ENCODE data around the gene PUSL1.

Gene PUSL1

DNA sequence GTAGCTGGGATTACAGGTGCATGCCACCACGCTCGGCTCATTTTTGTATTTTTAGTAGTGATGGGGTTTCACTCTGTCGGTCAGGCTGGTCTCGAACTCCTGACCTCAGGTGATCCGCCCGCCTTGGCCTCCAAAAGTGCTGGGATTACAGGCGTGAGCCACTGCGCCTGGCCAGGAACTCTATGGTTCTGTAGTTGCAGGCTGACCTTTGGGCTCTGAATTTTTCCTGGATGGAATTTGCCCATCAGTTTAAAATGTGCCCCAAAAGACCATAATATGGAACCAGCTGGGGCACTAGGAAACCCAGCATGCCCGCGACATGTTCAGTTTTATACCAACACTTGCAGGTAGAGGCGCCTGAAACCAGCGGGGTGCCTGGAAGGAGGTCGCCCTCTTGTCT lies 29.8 kb upstream of the PUSL1 start:
- no peaks in the 10 kb centered on the region for H3K27me3 ChIP-seq (ENCODE audit: control insufficient read depth in 2 of 2, insufficient read depth in 2 of 2, low read length in 2 of 2)
- H3K4me3 ChIP-seq (ENCODE audit: low read length in 2 of 2) = no peak overlapping the region
- no peak overlapping the region for H3K27ac ChIP-seq (ENCODE audit: low read depth in 2 of 2, low read length in 2 of 2)

GRCh38 chr1:1279028-1279427 lies 29.4 kb upstream of the PUSL1 start:
- H3K9ac ChIP-seq (ENCODE audit: low read depth in 1 of 2, low read length in 2 of 2) = no peak overlapping the region
- H3K27ac ChIP-seq (ENCODE audit: low read depth in 2 of 2, low read length in 2 of 2) = no peak overlapping the region

More for the DNA sequence above, 29.8 kb upstream of the PUSL1 start:
- H3K4me1 ChIP-seq (ENCODE audit: control insufficient read depth in 2 of 2, insufficient read depth in 2 of 2, low read length in 2 of 2) = peaks cover 15 to 20% of the 10 kb centered on the region in 2 donors
- no peak overlapping the region for H3K9ac ChIP-seq (ENCODE audit: low read depth in 1 of 2, low read length in 2 of 2)
- no peaks in the 10 kb centered on the region for H3K9me3 ChIP-seq (ENCODE audit: control insufficient read depth in 2 of 2, low read length in 2 of 2)
- no peaks in the 10 kb centered on the region for H3K36me3 ChIP-seq (ENCODE audit: control insufficient read depth in 2 of 2, insufficient read depth in 2 of 2, low read length in 2 of 2)

DNA sequence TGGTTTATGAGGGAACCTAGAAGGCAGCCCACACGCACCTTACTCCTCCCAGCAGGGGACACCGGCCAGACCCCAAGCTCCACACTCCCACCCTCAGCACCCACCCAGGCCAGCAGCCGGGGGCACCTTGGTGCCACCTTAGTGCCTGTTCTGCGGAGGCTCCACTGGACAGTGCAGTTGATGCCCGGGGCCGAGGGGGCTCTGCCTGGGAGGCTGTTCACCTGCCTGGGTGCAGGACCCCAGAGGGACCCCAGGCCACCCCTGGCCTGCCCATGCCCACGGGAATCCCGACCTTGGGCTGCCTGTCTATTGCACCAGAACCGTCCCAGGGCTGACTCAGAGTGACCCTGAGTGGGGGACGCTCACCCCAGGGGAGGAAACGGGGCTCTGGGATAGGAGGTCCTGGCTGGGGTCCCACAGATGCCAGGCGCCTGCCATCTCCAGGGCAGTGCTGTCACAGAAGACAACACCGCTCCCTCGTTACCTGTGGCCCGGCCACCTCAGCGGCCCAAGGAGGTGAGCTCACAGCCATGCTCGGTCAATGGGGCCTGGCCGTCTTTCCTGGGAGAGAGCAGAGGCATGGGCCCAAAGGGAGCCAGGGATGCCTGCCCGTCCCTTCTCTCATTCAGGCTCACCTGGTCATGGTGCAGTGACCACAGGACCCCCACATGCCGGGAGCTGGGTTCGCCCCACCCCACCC lies 27.5 kb upstream of the PUSL1 start:
- Histone ChIP-seq H3K9me3 (ENCODE audit: control insufficient read depth in 2 of 2, low read length in 2 of 2) (no peaks in the 10 kb centered on the region), H3K27ac (ENCODE audit: low read depth in 2 of 2, low read length in 2 of 2) (peak overlapping the region; percentile 48 to 77), H3K4me1 (ENCODE audit: control insufficient read depth in 2 of 2, insufficient read depth in 2 of 2, low read length in 2 of 2) (peaks cover 16 to 21% of the 10 kb centered on the region in 2 donors), H3K27me3 (ENCODE audit: control insufficient read depth in 2 of 2, insufficient read depth in 2 of 2, low read length in 2 of 2) (peaks cover 0 to 5% of the 10 kb centered on the region in 2 donors), H3K36me3 (ENCODE audit: control insufficient read depth in 2 of 2, insufficient read depth in 2 of 2, low read length in 2 of 2) (no peaks in the 10 kb centered on the region), H3K4me3 (ENCODE audit: low read length in 2 of 2) (no peak overlapping the region), H3K9ac (ENCODE audit: low read depth in 1 of 2, low read length in 2 of 2) (no peak overlapping the region)

More at GRCh38 chr1:1279028-1279427, 29.4 kb upstream of the PUSL1 start:
- Histone ChIP-seq H3K27me3 (ENCODE audit: control insufficient read depth in 2 of 2, insufficient read depth in 2 of 2, low read length in 2 of 2) (no peaks in the 10 kb centered on the region), H3K4me1 (ENCODE audit: control insufficient read depth in 2 of 2, insufficient read depth in 2 of 2, low read length in 2 of 2) (peaks cover 16 to 20% of the 10 kb centered on the region in 2 donors), H3K36me3 (ENCODE audit: control insufficient read depth in 2 of 2, insufficient read depth in 2 of 2, low read length in 2 of 2) (no peaks in the 10 kb centered on the region), H3K9me3 (ENCODE audit: control insufficient read depth in 2 of 2, low read length in 2 of 2) (no peaks in the 10 kb centered on the region), H3K4me3 (ENCODE audit: low read length in 2 of 2) (no peak overlapping the region)

DNA sequence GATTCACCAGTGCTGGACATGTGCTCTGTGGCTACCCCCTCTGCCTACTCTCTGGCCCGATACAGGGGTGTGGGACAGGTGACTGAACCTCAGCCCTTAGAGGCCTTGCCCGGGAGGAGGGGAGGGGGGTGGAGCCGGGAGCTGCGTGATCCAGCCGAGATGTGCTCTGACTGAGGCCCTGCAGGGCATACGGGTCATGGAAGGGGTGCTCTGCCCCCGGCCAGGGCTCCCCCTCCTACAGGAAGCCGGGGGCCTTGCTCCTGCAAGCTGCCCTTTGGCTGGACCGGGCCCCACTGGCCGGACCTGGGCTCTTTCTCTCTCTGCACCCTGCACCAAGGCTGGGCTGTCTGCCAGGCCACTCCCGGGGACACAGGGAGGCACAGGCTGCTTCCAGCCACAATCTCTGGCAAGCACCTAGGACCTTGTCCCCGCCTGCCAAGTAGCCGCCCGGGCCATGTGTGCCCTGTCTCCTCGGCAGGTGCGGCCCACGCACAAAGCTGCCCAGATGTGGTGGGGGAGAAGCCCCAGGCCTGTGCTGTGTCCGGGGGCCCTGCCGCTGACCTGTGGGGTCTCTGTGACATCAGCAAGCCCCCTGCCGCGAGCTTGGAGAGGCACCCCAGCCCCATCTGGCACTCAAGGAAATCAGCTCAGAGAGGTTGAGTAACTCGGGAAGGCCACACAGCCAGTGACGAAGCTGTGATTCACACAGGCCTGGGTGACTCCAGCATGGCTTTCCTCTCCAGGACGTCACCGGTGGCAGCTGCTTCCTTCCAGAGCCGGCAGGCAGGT lies 26.7 kb upstream of the PUSL1 start:
- H3K9ac ChIP-seq (ENCODE audit: low read depth in 1 of 2, low read length in 2 of 2) = peak overlapping the region in 1 of 2 donors; percentile 57
- H3K36me3 ChIP-seq (ENCODE audit: control insufficient read depth in 2 of 2, insufficient read depth in 2 of 2, low read length in 2 of 2) = no peaks in the 10 kb centered on the region
- peak overlapping the region; percentile 48 to 77 for H3K27ac ChIP-seq (ENCODE audit: low read depth in 2 of 2, low read length in 2 of 2)
- no peak overlapping the region for H3K4me3 ChIP-seq (ENCODE audit: low read length in 2 of 2)
- H3K27me3 ChIP-seq (ENCODE audit: control insufficient read depth in 2 of 2, insufficient read depth in 2 of 2, low read length in 2 of 2) = peaks cover under 1 to 13% of the 10 kb centered on the region in 2 donors
- peaks cover 16 to 21% of the 10 kb centered on the region in 2 donors for H3K4me1 ChIP-seq (ENCODE audit: control insufficient read depth in 2 of 2, insufficient read depth in 2 of 2, low read length in 2 of 2)
- no peaks in the 10 kb centered on the region for H3K9me3 ChIP-seq (ENCODE audit: control insufficient read depth in 2 of 2, low read length in 2 of 2)

DNA sequence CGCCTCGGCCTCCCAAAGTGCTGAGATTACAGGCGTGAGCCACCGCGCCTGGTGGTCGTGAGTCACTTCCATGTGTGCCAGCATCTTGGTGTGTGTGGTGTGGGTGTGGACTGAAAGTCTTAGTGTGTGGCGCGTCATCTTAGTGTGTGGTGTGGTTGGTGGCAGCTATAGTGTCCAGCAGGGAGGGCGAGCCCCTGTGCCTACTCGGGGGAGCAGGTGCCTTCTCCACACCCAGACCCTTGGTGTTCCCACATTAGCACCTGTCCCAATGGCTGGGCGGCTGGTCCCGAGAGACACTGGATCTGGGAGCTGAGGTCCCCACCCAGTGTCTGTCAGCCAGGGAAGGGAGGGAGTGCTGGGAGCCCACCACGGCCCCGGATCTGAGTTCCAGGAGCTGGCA lies 25.4 kb upstream of the PUSL1 start:
- no peaks in the 10 kb centered on the region for H3K9me3 ChIP-seq (ENCODE audit: control insufficient read depth in 2 of 2, low read length in 2 of 2)
- no peak overlapping the region for H3K9ac ChIP-seq (ENCODE audit: low read depth in 1 of 2, low read length in 2 of 2)
- H3K4me3 ChIP-seq (ENCODE audit: low read length in 2 of 2) = no peak overlapping the region
- peaks cover 4 to 24% of the 10 kb centered on the region in 2 donors for H3K27me3 ChIP-seq (ENCODE audit: control insufficient read depth in 2 of 2, insufficient read depth in 2 of 2, low read length in 2 of 2)
- H3K4me1 ChIP-seq (ENCODE audit: control insufficient read depth in 2 of 2, insufficient read depth in 2 of 2, low read length in 2 of 2) = peaks cover 16 to 21% of the 10 kb centered on the region in 2 donors
- H3K36me3 ChIP-seq (ENCODE audit: control insufficient read depth in 2 of 2, insufficient read depth in 2 of 2, low read length in 2 of 2) = no peaks in the 10 kb centered on the region
- H3K27ac ChIP-seq (ENCODE audit: low read depth in 2 of 2, low read length in 2 of 2) = no peak overlapping the region

DNA sequence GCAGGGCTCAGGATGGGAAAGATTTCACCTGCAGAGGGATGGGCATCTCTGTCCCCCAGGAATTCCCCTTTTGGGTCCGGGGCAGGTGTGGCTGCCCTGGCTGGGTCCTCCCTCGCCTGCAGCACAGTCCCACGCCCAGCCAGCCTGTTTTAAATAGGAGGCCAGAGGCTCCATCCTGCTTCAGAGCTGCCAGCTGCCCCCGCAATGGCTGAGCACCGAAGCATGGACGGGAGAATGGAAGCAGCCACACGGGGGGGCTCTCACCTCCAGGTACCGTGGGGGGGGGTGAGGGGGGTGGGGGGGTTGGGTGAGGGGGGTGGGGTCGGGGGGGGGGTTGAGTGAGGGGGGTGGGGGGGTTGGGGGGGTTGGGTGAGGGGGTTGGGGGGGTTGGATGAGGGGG lies 24.6 kb upstream of the PUSL1 start:
- H3K9me3 ChIP-seq (ENCODE audit: control insufficient read depth in 2 of 2, low read length in 2 of 2) = no peaks in the 10 kb centered on the region
- H3K36me3 ChIP-seq (ENCODE audit: control insufficient read depth in 2 of 2, insufficient read depth in 2 of 2, low read length in 2 of 2) = no peaks in the 10 kb centered on the region
- no peak overlapping the region for H3K4me3 ChIP-seq (ENCODE audit: low read length in 2 of 2)
- no peak overlapping the region for H3K9ac ChIP-seq (ENCODE audit: low read depth in 1 of 2, low read length in 2 of 2)
- no peak overlapping the region for H3K27ac ChIP-seq (ENCODE audit: low read depth in 2 of 2, low read length in 2 of 2)
- H3K4me1 ChIP-seq (ENCODE audit: control insufficient read depth in 2 of 2, insufficient read depth in 2 of 2, low read length in 2 of 2) = peaks cover 16 to 21% of the 10 kb centered on the region in 2 donors
- H3K27me3 ChIP-seq (ENCODE audit: control insufficient read depth in 2 of 2, insufficient read depth in 2 of 2, low read length in 2 of 2) = peaks cover 4 to 24% of the 10 kb centered on the region in 2 donors

DNA sequence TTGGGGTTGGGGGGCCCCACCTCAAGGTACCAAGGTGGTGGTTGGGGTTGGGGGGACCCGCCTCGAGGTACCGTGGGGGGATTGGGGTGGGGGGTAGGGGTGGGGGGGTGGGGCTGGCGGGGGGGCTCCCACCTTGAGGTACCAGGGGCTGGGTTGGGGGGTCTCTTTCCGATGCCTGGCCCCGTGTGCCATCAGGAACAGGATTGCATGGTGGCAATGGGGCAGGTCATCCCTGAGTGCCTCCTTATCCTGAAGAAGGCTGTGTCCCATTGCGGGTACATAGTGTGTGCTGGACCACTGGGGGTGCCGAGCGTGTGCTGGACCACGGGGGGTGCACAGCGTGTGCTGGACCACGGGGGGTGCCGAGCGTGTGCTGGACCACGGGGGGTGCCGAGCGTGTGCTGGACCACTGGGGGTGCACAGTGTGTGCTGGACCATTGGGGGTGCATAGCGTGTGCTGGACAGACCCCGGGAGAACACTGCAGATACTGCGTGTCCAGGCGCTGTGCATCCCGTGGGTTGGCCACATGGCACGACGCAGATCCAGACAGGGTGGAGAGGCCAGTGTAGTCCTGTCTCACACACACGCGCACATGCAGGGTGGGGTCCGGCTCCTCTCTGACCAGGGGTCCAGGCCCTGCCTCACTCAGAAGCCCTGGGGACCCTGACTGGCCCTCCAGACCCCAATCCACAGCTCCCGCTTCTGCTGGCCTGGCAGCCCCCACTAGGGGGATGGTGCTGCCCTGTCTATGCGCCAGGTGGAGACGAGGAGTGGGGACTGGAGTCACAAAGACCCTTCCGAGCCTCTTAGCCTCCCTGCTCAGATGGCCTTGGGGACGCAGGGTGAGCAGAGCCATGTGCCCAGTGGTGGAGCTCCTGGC lies 23.9 kb upstream of the PUSL1 start:
- H3K4me1 ChIP-seq (ENCODE audit: control insufficient read depth in 2 of 2, insufficient read depth in 2 of 2, low read length in 2 of 2) = peaks cover 16 to 21% of the 10 kb centered on the region in 2 donors
- no peak overlapping the region for H3K9ac ChIP-seq (ENCODE audit: low read depth in 1 of 2, low read length in 2 of 2)
- H3K27me3 ChIP-seq (ENCODE audit: control insufficient read depth in 2 of 2, insufficient read depth in 2 of 2, low read length in 2 of 2) = peaks cover 4 to 24% of the 10 kb centered on the region in 2 donors
- H3K9me3 ChIP-seq (ENCODE audit: control insufficient read depth in 2 of 2, low read length in 2 of 2) = no peaks in the 10 kb centered on the region
- no peak overlapping the region for H3K4me3 ChIP-seq (ENCODE audit: low read length in 2 of 2)
- no peaks in the 10 kb centered on the region for H3K36me3 ChIP-seq (ENCODE audit: control insufficient read depth in 2 of 2, insufficient read depth in 2 of 2, low read length in 2 of 2)
- no peak overlapping the region for H3K27ac ChIP-seq (ENCODE audit: low read depth in 2 of 2, low read length in 2 of 2)

- H3K27me3 ChIP-seq (ENCODE audit: control insufficient read depth in 2 of 2, insufficient read depth in 2 of 2, low read length in 2 of 2) = peaks cover 4 to 26% of the 10 kb centered on the region in 2 donors
These were observed 23.3 kb upstream of the PUSL1 start for GRCh38 chr1:1285102-1285571.

GRCh38 chr1:1285611-1286311 lies 22.6 kb upstream of the PUSL1 start:
- Histone ChIP-seq H3K4me3 (ENCODE audit: low read length in 2 of 2) (no peak overlapping the region), H3K27ac (ENCODE audit: low read depth in 2 of 2, low read length in 2 of 2) (no peak overlapping the region), H3K9me3 (ENCODE audit: control insufficient read depth in 2 of 2, low read length in 2 of 2) (no peaks in the 10 kb centered on the region), H3K27me3 (ENCODE audit: control insufficient read depth in 2 of 2, insufficient read depth in 2 of 2, low read length in 2 of 2) (peaks cover 4 to 28% of the 10 kb centered on the region in 2 donors), H3K36me3 (ENCODE audit: control insufficient read depth in 2 of 2, insufficient read depth in 2 of 2, low read length in 2 of 2) (no peaks in the 10 kb centered on the region), H3K4me1 (ENCODE audit: control insufficient read depth in 2 of 2, insufficient read depth in 2 of 2, low read length in 2 of 2) (peaks cover 16 to 25% of the 10 kb centered on the region in 2 donors), H3K9ac (ENCODE audit: low read depth in 1 of 2, low read length in 2 of 2) (no peak overlapping the region)

More at GRCh38 chr1:1285102-1285571, 23.3 kb upstream of the PUSL1 start:
- Histone ChIP-seq H3K4me1 (ENCODE audit: control insufficient read depth in 2 of 2, insufficient read depth in 2 of 2, low read length in 2 of 2) (peaks cover 16 to 21% of the 10 kb centered on the region in 2 donors), H3K36me3 (ENCODE audit: control insufficient read depth in 2 of 2, insufficient read depth in 2 of 2, low read length in 2 of 2) (no peaks in the 10 kb centered on the region), H3K4me3 (ENCODE audit: low read length in 2 of 2) (no peak overlapping the region), H3K27ac (ENCODE audit: low read depth in 2 of 2, low read length in 2 of 2) (no peak overlapping the region), H3K9ac (ENCODE audit: low read depth in 1 of 2, low read length in 2 of 2) (no peak overlapping the region), H3K9me3 (ENCODE audit: control insufficient read depth in 2 of 2, low read length in 2 of 2) (no peaks in the 10 kb centered on the region)
